GM21423 (cell line): ENCODE results near the gene FAM90A26.
"Not testable (repeated sequence)": the region's sequence is repeated elsewhere in the genome, so short reads cannot be mapped to it uniquely, and the experiment has no call there.

Source experiments
- ATAC-seq: cut with Tn5 transposase; IDR thresholded peaks from one replicate; pipeline ENCODE4 v1.9.1; 2021; ENCODE audit warnings: mild to moderate bottlenecking, moderate library complexity; ENCODE audit not compliant: unreplicated experiment

Gene FAM90A26, protein sequence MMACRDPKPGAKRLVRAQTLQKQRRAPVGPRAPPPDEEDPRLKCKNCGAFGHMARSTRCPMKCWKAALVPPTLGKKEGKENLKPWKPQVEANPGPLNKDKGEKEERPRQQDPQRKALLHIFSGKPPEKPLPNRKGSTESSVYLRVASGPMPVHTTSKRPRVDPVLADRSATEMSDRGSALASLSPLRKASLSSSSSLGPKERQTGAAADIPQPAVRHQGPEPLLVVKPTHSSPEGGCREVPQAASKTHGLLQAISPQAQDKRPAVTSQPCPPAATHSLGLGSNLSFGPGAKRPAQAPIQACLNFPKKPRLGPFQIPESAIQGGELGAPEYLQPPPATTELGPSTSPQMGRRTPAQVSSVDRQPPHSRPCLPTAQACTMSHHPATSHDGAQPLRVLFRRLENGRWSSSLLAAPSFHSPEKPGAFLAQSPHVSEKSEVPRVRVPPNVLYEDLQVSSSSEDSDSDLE

DNA sequence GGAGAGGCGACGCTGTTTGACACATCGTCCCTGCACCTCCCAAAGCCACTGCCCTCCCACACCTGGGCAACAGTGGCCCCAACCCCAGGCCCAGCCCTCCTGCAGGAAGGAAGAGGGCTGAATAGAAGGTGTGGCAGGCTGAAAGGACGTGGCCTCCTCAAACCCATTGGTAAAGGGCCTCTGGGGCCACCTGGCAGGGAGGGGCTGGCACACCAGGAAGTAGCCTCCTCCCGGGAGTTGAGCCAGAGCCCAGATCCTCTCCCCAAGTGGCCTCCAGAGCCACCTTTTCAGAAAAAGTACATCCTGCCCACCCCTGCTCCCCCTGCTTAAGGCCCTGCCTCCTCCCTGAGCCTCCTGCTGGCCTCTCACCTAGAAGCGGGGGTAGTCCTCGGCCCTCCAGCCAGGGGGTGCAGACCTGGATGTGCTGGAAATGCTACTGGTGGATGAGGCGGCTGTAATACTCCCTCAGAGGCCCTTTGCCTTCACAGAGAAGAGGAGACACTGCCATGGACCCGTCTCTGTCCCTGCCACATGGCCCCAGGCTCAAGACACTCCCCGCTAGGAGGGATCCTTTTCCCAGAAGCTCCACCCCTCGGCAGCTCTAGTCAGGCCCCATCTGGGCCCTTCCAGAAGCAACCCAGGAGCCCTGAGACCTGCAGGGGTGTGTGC, at the start of gene FAM90A26:
TSS of gene FAM90A26 (plus strand) at position 619 of the 669 bp plus-strand sequence. CDS start 2,764 bp downstream, outside the sequence.
- ATAC-seq, result not testable (repeated sequence)

DNA sequence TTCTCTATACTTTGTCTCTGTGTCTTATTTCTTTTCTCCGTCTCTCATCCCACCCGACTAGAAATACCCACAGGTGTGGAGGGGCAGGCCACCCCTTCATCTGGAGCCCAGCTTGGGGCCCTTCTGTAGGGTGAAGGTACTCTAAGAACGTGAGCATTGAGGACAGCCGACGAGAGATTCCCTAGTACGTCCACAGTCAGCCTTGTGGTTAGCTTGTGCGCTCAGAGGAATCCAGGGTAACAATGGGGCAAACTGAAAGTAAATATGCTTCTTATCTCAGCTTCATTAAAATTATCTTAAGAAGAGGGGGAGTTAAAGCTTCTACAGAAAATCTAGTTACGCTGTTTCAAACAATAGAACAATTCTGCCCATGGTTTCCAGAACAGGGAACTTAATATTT, 47.5 kb upstream of the FAM90A26 start:
- ATAC-seq, result not testable (repeated sequence)

DNA sequence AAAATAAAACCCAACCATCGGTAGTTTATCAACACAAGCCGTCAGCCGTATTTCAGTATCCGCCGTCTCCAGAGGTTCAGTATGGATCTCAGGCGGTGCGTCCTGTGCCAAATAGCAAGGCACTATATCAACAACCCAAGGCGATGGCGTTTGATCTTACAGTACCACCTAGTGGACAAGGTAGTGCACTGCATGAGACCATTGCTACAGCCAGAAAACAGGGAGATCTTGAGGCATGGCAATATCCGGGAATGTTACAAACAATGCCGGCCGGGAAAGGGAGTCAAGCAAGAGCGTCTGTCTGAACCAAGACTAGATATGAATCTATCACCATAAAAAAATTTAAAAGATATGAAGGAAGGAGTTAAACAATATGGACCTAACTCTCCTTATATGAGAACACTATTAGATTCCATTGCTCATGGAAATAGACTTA, 46.6 kb upstream of the FAM90A26 start:
- ATAC-seq, result not testable (repeated sequence)

DNA sequence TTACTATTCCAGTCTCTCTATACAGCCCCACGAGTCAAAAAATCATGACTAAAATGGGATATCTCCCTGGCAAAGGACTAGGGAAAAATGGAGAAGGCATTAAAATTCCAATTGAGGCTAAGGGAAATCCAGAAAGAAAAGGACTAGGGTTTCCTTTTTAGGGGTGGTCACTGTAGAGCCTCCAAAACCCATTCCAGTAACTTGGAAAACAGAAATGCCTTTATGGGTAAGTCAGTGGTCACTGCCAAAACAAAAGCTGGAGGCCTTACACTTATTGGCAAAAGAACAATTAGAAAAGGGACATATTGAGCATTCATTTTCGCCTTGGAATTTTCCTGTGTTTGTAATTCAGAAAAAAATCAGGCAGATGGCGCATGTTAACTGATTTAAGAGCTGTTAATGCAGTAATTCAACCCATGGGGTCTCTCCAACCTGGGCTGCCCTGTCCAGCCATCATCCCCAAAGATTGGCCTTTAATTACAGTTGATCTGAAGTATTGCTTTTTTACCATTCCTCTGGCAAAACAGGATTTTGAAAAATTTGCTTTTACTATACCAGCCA, 44.5 kb upstream of the FAM90A26 start:
- not testable (repeated sequence) for ATAC-seq

DNA sequence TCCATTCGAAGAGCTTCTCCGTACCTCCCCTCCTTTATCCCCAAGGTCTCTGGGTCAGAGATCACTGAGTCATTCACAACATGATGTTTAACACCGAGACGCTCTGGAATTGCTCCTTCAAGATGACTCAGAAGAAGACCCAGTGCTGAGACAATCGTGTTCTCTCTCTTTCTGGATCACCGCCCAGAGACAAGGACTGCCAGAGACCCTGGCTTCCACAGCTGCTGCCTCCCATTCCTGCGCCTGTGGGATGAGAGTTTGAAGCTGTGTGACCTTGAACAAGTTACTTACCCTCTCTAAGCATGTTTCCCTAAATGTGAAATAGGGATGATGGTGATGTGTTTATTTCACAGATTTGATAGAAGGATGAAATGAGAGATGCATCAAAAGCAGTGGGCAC, 38.8 kb upstream of the FAM90A26 start:
- not testable (repeated sequence) for ATAC-seq

DNA sequence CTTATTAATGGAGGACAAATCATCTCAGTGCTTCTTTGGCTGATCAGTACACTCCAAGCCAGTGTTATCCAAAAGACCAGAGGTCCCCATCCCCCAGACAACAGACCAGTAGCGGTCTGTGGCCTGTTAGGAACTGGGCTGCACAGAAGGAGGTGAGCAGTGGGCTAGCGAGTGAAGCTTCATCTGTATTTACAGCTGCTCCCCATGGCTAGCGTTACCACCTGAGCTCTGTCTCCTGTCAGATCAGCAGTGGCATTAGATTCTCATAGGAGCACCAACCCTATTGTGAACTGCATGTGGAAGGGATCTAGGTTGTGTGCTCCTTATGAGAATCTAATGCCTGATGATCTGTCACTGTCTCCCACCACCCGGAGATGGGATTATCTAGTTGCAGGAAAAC, 37.4 kb upstream of the FAM90A26 start:
- ATAC-seq, result not testable (repeated sequence)

DNA sequence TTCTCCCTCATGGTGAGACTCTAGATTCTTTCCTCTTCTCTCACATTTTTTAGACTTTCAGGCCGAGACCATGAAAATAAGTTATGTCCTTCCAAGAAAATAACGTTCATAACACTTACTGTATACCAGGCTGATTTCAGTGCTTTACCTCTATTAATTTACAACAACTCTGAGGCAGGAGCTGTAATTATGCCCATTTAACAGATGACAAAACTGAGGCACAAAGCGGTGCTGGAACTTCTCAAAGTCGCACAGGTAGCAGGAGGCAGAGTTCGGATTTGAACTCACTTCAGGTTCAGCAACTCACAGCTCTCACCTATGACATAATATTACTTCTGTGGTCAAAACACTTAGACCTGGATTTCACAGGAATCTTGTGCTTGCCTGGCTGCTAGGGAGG, 36.2 kb upstream of the FAM90A26 start:
- ATAC-seq, result not testable (repeated sequence)

DNA sequence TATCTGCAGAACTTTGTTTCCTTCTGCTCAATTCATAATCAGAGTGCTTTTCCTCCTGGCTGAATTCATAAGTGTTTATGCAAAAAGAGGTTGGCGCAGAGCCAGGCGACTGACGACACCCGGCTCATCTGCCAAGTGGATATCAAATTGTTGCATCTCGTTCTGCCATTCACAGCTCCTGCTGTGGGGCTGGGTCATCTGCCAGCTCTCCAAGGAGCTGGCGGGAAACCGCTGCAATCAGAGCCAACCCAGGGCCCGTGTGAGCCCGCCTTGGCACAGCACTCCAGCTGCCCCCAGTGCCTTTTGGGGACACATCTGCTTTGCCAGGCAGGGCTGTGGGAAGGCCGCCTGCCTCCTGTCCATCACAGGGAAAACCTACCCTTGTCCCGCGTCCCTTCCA, 35.7 kb upstream of the FAM90A26 start:
- not testable (repeated sequence) for ATAC-seq

DNA sequence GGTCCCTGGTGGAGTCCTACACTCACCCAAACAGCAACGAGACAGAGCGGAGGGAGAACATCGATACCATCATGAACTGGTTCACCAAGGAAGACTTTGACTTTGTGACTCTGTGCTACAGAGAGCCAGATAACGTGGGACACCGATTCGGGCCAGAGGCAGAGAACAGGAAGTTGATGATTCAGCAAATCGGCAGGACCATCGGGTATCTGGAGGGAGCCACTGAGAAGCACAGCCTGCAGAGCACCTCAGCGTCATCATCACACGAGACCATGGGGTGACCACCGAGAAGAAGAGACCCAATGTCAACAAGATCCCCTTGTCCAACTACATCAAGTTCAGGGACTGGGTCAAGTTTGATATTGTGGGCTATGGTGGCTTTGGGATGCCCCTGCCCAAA, 29.2 kb upstream of the FAM90A26 start:
- not testable (repeated sequence) for ATAC-seq

DNA sequence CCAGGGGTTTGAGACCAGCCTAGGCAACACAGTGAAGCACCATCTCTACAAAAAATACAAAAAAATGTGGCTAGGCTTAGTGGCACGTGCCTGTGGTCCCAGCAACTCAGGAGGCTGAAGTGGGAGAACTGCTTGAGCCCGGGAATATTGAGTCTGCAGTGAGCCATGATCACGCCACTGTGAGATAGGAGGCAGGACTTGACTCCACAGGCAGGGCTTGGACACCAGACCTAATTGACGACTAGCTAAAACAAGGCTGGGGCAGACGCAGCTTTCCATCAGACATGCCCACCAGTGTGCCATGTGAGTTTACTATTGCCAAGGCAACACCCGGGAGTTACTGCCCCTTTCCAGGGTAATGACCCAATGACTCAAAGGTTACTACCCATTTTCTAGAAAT, 27.4 kb upstream of the FAM90A26 start:
- ATAC-seq, result not testable (repeated sequence)

DNA sequence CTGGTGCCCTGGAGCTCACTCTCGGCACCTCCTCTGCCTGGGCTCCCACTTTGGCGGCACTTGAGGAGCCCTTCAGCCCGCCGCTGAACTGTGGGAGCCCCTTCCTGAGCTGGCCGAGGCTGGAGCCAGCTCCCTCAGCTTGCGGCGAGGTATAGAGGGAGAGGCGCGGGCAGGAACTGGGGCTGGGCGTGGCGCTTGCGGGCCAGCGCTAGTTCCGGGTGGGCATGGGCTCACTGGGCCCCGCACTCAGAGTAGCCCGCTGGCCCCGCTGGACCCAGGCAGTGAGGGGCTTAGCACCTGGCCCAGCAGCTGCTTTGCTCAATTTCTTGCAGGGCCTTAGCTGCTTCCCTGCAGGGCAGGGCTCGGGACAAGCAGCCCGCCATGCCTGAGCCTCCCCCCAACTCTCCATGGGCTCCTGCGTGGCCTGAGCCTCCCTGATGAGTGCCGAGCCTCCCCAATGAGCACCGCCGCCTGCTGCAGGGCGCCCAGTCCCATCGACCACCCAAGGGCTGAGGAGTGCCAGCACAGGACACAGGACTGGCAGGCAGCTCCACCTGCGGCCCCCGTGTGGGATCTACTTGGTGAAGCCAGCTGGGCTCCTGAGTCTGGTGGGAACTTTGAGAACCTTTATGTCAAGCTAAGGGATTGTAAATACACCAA, 26.7 kb upstream of the FAM90A26 start:
- ATAC-seq, result no peak

DNA sequence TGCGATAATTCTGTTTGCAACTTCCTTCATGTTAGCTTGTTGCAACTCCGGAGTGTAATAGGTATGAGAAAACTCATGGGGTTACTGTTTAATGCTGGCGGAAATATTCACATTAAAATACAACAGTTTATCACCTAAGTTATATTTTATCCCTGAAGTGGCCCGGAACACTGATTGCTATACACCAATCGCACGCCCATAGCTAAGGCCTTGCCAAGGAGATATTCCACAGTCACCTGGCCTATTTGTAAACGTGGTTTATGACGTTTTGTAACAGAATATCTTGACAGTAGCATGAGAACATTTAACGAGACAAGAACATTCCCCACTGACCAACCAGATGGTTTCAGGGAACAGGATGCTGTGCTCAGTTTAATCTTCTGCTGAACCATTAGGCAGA, 23.2 kb upstream of the FAM90A26 start:
- no peak for ATAC-seq

DNA sequence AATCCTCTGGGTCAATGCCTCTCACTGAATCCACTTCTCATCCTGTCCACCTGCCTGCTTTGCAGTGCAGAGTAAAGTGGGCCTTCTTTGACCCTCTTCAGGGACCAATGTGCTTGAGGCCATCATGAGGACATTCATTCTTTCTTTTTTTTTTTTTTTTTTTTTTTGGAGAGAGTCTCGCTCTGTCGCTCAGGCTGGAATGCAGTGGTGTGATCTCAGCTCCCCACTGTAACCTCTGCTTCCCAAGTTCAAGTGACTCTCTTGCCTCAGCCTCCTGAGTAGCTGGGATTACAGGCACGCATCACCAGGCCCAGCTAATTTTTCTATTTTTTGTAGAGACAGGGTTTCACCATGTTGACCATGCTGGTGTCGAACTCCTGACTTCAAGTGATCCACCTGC, 22.8 kb upstream of the FAM90A26 start:
- ATAC-seq, result not testable (repeated sequence)

DNA sequence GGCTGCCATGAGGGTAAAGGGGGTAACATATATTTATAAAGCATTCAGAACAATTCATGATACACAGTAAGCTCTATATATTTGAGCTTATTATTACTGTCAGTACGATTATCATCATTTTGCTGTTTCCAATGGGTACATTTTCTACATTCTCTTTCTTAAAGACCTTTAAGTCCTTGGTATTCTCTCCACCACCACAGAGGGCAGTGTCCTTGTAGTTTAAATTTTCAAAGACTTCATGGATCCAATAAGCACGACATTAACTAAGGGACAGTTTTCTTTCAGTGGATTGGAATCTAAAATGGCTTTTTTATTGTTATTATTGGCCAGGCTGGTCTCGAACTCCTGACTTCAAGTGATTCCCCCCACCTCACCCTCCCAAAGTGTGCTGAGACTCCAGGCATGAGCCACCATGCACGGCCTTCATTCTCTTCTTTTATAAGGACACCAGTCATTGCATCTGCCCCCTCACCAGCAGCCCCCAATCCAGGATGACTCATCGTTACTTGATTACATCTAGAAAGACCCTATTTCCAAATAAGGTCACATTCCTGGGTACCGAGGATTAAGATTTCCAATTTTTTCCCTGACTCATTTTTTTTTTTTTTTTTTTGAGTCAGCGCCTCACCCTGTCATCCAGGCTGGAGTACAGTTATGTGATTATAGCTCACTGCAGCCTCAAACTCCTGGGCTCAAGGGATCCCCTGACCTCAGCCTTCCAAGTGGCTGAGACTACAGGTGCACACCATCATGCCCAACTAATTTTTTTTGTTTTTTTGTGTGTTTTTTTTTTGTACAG, 21.4 kb upstream of the FAM90A26 start:
- not testable (repeated sequence) for ATAC-seq

DNA sequence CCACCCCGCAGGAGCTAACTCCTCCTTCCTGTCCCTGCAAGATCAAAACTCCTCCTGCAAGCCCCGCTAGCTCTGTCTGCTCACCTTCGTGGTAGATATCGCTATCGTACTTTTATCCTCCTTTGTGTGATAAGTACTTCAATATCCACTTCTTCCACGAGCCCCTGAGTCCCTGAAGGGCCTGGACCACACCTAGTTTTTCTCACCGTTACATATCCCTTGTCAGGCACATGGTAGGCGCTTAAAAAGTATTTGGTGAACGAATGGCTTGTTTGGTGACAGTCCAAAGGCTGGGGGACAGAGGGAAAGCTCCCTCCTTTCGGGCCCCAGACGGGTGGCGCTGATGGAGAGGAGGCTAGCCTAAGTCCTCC, 18.4 kb upstream of the FAM90A26 start:
- ATAC-seq, result not testable (repeated sequence)

DNA sequence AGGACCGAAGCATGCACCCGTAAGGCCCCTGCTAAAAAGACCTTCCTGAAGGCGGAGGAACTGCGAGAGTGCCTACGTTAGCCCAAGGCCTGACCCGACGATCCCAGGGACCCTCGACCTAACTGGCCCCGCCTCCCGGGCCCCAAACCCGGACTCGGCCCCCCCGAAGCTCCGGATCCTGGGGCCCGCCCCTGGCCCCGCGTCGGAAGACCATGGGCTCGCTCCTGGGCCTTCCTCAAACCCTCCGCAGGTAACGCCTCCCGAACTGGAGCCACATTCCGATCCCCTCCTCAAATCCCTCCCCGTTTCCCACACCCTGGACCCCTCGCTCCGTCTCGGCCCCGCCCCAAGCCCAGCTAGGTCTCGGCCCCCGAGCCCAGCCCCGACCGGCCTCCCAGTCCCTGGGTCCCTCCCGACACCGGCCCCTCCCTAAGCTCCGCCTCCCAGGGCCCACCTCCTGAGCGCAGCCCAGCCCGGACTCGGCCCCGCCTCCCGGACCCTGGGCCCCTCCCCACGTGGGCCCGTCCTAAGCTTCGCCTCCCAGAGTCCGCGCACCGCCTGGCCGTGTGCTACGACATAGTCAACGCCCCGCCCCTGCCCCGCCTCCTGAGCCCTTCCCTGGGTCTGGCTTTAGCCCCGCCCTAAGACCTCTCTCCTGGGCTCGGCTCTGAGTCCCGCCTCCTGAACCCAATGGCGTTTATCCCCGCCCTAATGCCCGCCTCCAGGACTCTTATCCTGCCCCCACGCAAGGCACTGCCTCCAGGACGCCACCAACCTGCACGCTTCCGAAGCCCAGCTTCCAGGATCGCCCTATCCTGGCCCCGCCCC, 17.8 kb upstream of the FAM90A26 start:
- ATAC-seq, result peak; percentile 75

DNA sequence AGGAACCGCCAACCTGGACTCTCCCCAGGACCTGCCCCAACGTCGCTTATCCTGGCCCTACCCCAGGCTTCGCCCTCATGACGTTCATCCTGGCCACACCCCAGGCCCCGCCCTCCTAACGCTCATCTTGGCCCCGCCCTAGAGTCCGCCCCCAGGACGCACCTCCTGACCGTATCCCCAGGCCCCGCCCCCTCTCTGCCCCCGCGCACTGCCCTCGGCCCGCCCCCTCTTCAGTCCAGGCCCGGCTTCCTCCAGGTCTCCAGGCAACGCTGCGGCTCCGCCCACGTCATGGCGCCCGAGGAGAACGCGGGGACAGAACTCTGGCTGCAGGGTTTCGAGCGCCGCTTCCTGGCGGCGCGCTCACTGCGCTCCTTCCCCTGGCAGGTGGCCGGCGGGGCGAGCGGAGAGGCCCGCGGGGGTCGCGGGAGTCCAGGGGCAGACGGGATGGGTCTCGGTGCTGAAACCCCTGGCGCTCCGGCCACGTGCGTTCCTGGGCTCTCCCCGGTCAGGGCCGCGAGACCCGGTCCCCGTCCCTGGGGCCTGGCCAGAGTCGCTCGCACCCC, 17.1 kb upstream of the FAM90A26 start:
- peak; percentile 99 for ATAC-seq

DNA sequence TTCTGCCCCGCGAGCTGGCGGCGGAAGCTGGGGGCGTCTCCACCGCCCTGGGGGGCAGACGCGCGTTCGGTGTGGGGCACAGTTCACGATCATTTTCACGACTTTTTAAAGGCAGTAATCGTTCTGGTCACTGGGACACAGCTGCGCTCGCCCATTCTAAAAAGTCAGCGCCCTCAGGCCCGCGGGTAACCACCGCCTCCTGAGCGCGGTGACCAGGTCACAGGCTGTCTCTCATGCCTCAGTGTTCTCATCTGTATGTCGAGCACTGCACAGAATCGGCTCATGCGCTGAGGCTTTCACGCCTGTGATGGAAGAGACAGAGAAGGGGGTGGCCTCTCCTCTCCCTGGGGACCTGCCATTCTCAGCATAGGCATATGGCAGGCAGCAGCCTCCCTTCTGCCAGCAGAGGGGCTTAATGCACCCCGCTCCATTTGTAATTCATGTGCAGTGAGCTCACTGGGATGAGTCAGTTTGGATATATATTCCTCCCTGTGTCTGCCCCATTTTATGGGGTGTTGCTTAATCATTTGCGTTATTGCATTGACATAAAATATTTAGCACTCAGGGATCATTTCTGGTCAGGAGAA, 16.5 kb upstream of the FAM90A26 start:
- ATAC-seq, result not testable (repeated sequence)
